Glutamatergic neuron (in vitro differentiated cells): ENCODE data around the gene LIN7A. TPM values are rescaled to one million over a fixed set of nuclear protein-coding genes. Genes with fewer than 3 reads are reported as not detected.
"Not testable (repeated sequence)": the region's sequence is repeated elsewhere in the genome, so short reads cannot be mapped to it uniquely, and the experiment has no call there.

Experiments used
- DNase-seq: peaks from one replicate; pipeline ENCODE4 v3.0.0; 2022
- H3K27ac Mint-ChIP-seq: one replicate; pipeline ENCODE4 v1.8.0; 2020; ENCODE audit warnings: mild to moderate bottlenecking, mixed read lengths, inconsistent platforms; ENCODE audit not compliant: unreplicated experiment
- H3K27me3 Mint-ChIP-seq: one replicate; pipeline ENCODE4 v1.8.0; 2020; ENCODE audit warnings: mild to moderate bottlenecking, moderate library complexity, mixed read lengths, inconsistent platforms; ENCODE audit not compliant: unreplicated experiment
- H3K36me3 Mint-ChIP-seq: one replicate; pipeline ENCODE4 v1.8.0; 2020; ENCODE audit warnings: mild to moderate bottlenecking, mixed read lengths, inconsistent platforms; ENCODE audit not compliant: unreplicated experiment
- H3K4me1 Mint-ChIP-seq: one replicate; pipeline ENCODE4 v1.8.0; 2020; ENCODE audit warnings: mild to moderate bottlenecking, low read depth, mixed read lengths, inconsistent platforms; ENCODE audit not compliant: unreplicated experiment
- H3K4me3 Mint-ChIP-seq: one replicate; pipeline ENCODE4 v1.8.0; 2020; ENCODE audit warnings: mild to moderate bottlenecking, mixed read lengths, inconsistent platforms; ENCODE audit not compliant: unreplicated experiment
- H3K9me3 Mint-ChIP-seq: one replicate; pipeline ENCODE4 v1.8.0; 2020; ENCODE audit warnings: mild to moderate bottlenecking, moderate library complexity, mixed read lengths, inconsistent platforms; ENCODE audit not compliant: unreplicated experiment
- CTCF ChIP-seq: fragments of 200-600 bp; sonication (generic); IDR thresholded peaks from one replicate; pipeline ENCODE4 v1.5.0; 2021; ENCODE audit not compliant: partially characterized antibody, unreplicated experiment
- total RNA-seq: library from RNA; stranded (reverse); fragmentation: NEBNext Ultra II Directional; extraction: Animal tissue kit (Norgen Biotek cat#: 25700); gene quantifications from one replicate; pipeline ENCODE4 v1.2.1, GENCODE V29; 2021; ENCODE audit not compliant: unreplicated experiment

Gene LIN7A
- total RNA-seq, 1 donor from 2014 or later, result 41.9 TPM

- Mint-ChIP-seq H3K27me3 (peaks cover 4% of the 10 kb centered on the region), H3K4me1 (peaks cover 8% of the 10 kb centered on the region), H3K9me3 (peaks cover 3% of the 10 kb centered on the region), H3K4me3 (no peak overlapping the region), H3K27ac (no peak overlapping the region), H3K36me3 (peaks cover 9% of the 10 kb centered on the region)
- TF ChIP-seq CTCF, result no peak
- DNase-seq, result no peak
Observed at GRCh38 chr12:80802652-80803400, 134.9 kb downstream of the LIN7A start.

GRCh38 chr12:80798281-80798680 lies 139.5 kb downstream of the LIN7A start:
- peaks cover 4% of the 10 kb centered on the region for H3K36me3 Mint-ChIP-seq
- peaks cover 4% of the 10 kb centered on the region for H3K27me3 Mint-ChIP-seq
- peaks cover 18% of the 10 kb centered on the region for H3K4me1 Mint-ChIP-seq
- peaks cover 6% of the 10 kb centered on the region for H3K9me3 Mint-ChIP-seq
- no peak for TF ChIP-seq CTCF
- peak; percentile 36 for DNase-seq
- peak overlapping the region; percentile 18 for H3K4me3 Mint-ChIP-seq
- H3K27ac Mint-ChIP-seq, result peak overlapping the region; percentile 82

GRCh38 chr12:80794551-80794950 lies 143.2 kb downstream of the LIN7A start:
- no peak for DNase-seq
- no peak overlapping the region for H3K4me3 Mint-ChIP-seq
- H3K27me3 Mint-ChIP-seq, result peaks cover 4% of the 10 kb centered on the region
- H3K27ac Mint-ChIP-seq, result no peak overlapping the region
- H3K4me1 Mint-ChIP-seq, result peaks cover 18% of the 10 kb centered on the region
- H3K36me3 Mint-ChIP-seq, result no peaks in the 10 kb centered on the region
- H3K9me3 Mint-ChIP-seq, result peaks cover 6% of the 10 kb centered on the region
- no peak for TF ChIP-seq CTCF

GRCh38 chr12:80792861-80793260 lies 144.9 kb downstream of the LIN7A start:
- Mint-ChIP-seq H3K27me3 (peaks cover 3% of the 10 kb centered on the region), H3K36me3 (no peaks in the 10 kb centered on the region), H3K4me3 (no peak overlapping the region), H3K27ac (no peak overlapping the region), H3K9me3 (peaks cover 3% of the 10 kb centered on the region), H3K4me1 (peaks cover 10% of the 10 kb centered on the region)
- TF ChIP-seq CTCF, result no peak
- no peak for DNase-seq

- DNase-seq, result no peak
- H3K4me1 Mint-ChIP-seq, result peaks cover 2% of the 10 kb centered on the region
- no peaks in the 10 kb centered on the region for H3K36me3 Mint-ChIP-seq
- TF ChIP-seq CTCF, result no peak
- no peak overlapping the region for H3K4me3 Mint-ChIP-seq
- no peak overlapping the region for H3K27ac Mint-ChIP-seq
- peaks cover 7% of the 10 kb centered on the region for H3K27me3 Mint-ChIP-seq
- no peaks in the 10 kb centered on the region for H3K9me3 Mint-ChIP-seq
Observed at GRCh38 chr12:80791863-80792262, 145.9 kb downstream of the LIN7A start.

GRCh38 chr12:80788407-80788806 lies 149.3 kb downstream of the LIN7A start:
- H3K9me3 Mint-ChIP-seq, H3K4me3 Mint-ChIP-seq, DNase-seq, H3K36me3 Mint-ChIP-seq, H3K4me1 Mint-ChIP-seq, H3K27me3 Mint-ChIP-seq, H3K27ac Mint-ChIP-seq: not testable (repeated sequence)

- not testable (repeated sequence) for DNase-seq, H3K4me3 Mint-ChIP-seq, H3K9me3 Mint-ChIP-seq, H3K27ac Mint-ChIP-seq, H3K27me3 Mint-ChIP-seq, H3K4me1 Mint-ChIP-seq
- H3K36me3 Mint-ChIP-seq, result peaks cover 14% of the 10 kb centered on the region
Observed at GRCh38 chr12:80782963-80783470, 154.7 kb downstream of the LIN7A start.
